ENCODE data around the gene TFEB. TPM values are rescaled to one million over a fixed set of nuclear protein-coding genes. Genes with fewer than 3 reads are reported as not detected.

Gene TFEB
- total RNA-seq, 1 donor from 2014 or later, result 6.2 TPM

GRCh38 chr6:41724586-41725501 lies 10.6 kb downstream of the TFEB start:
- Mint-ChIP-seq H3K36me3 (no peaks in the 10 kb centered on the region), H3K27ac (no peak overlapping the region), H3K27me3 (no peaks in the 10 kb centered on the region), H3K4me1 (ENCODE audit: unreplicated experiment) (peaks cover 12% of the 10 kb centered on the region), H3K4me3 (no peak overlapping the region), H3K9me3 (no peaks in the 10 kb centered on the region)
- no peak for TF ChIP-seq CTCF (conservative IDR thresholded peaks at IDR 0.05)
- no peak for DNase-seq (ENCODE audit: extremely low spot score, unreplicated experiment)

- Mint-ChIP-seq H3K4me3 (no peak overlapping the region), H3K4me1 (ENCODE audit: unreplicated experiment) (peaks cover 12% of the 10 kb centered on the region), H3K27ac (no peak overlapping the region), H3K9me3 (no peaks in the 10 kb centered on the region), H3K36me3 (no peaks in the 10 kb centered on the region), H3K27me3 (no peaks in the 10 kb centered on the region)
- DNase-seq (ENCODE audit: extremely low spot score, unreplicated experiment), result no peak
- TF ChIP-seq CTCF (conservative IDR thresholded peaks at IDR 0.05), result no peak
Measured at GRCh38 chr6:41724228-41724580, 11.2 kb downstream of the TFEB start.

GRCh38 chr6:41723530-41724227 lies 11.7 kb downstream of the TFEB start:
- TF ChIP-seq CTCF (conservative IDR thresholded peaks at IDR 0.05), result no peak
- H3K27me3 Mint-ChIP-seq, result no peaks in the 10 kb centered on the region
- no peak overlapping the region for H3K4me3 Mint-ChIP-seq
- H3K9me3 Mint-ChIP-seq, result no peaks in the 10 kb centered on the region
- no peak overlapping the region for H3K27ac Mint-ChIP-seq
- no peaks in the 10 kb centered on the region for H3K36me3 Mint-ChIP-seq
- DNase-seq (ENCODE audit: extremely low spot score, unreplicated experiment), result no peak
- H3K4me1 Mint-ChIP-seq (ENCODE audit: unreplicated experiment), result peaks cover 12% of the 10 kb centered on the region

- no peak for DNase-seq (ENCODE audit: extremely low spot score, unreplicated experiment)
- Mint-ChIP-seq H3K4me1 (ENCODE audit: unreplicated experiment) (peaks cover 12% of the 10 kb centered on the region), H3K9me3 (no peaks in the 10 kb centered on the region), H3K36me3 (no peaks in the 10 kb centered on the region), H3K27me3 (no peaks in the 10 kb centered on the region), H3K4me3 (no peak overlapping the region), H3K27ac (no peak overlapping the region)
- TF ChIP-seq CTCF (conservative IDR thresholded peaks at IDR 0.05), result no peak
Measured at GRCh38 chr6:41722969-41723529, 12.4 kb downstream of the TFEB start.

- TF ChIP-seq CTCF (conservative IDR thresholded peaks at IDR 0.05), result no peak
- Mint-ChIP-seq H3K27me3 (no peaks in the 10 kb centered on the region), H3K4me3 (no peak overlapping the region), H3K27ac (no peak overlapping the region), H3K36me3 (no peaks in the 10 kb centered on the region), H3K9me3 (no peaks in the 10 kb centered on the region), H3K4me1 (ENCODE audit: unreplicated experiment) (peaks cover 20% of the 10 kb centered on the region)
- no peak for DNase-seq (ENCODE audit: extremely low spot score, unreplicated experiment)
Measured at GRCh38 chr6:41721414-41721813, 14.0 kb downstream of the TFEB start.

Data from type B pancreatic cell (in vitro differentiated cells).